ENCODE data around the gene C16orf74. TPM values are rescaled to one million over a fixed set of nuclear protein-coding genes. Genes with fewer than 3 reads are reported as not detected.
A peak's percentile ranks its signal among the peaks of the same experiment; 100 is the strongest.

C16orf74 gene
- total and polyA plus RNA-seq, 2 of the 13 experiments (the other 11 are each of a cell fraction or from before 2014, with no cell fraction given), result 0.13 to 0.29 TPM

- TF ChIP-seq HNF1B (CRISPR knock-in tag; IDR thresholded peaks at IDR 0.05) (no peak; the same call in 1 of the 2 replicates), HNRNPL (IDR thresholded peaks at IDR 0.05; ENCODE audit: low read depth, low read length) (no peak), CBX5 (CRISPR knock-in tag; IDR thresholded peaks at IDR 0.05; ENCODE audit: borderline replicate concordance) (no peak), SOX5 (CRISPR knock-in tag; IDR thresholded peaks at IDR 0.05; ENCODE audit: borderline replicate concordance) (no peak), E2F1 (CRISPR knock-in tag; IDR thresholded peaks at IDR 0.05) (peak; percentile 99), ZNF33A (CRISPR knock-in tag; IDR thresholded peaks at IDR 0.05; ENCODE audit: borderline replicate concordance) (no peak), ZBTB8A (CRISPR knock-in tag; IDR thresholded peaks at IDR 0.05; ENCODE audit: borderline replicate concordance, low read depth) (no peak), ZNF207 (IDR thresholded peaks at IDR 0.05; ENCODE audit: borderline replicate concordance) (no peak), PHF20 (CRISPR knock-in tag; IDR thresholded peaks at IDR 0.05) (peak; percentile 61), RAD51 (IDR thresholded peaks at IDR 0.05; ENCODE audit: borderline replicate concordance) (no peak), TGIF2 (CRISPR knock-in tag; IDR thresholded peaks at IDR 0.05) (peak; percentile 62), ZNF879 (CRISPR knock-in tag; IDR thresholded peaks at IDR 0.05) (no peak), AFF4 (CRISPR knock-in tag; IDR thresholded peaks at IDR 0.05) (no peak), ZNF543 (CRISPR knock-in tag; IDR thresholded peaks at IDR 0.05) (peak; percentile 86), ZNF710 (CRISPR knock-in tag; IDR thresholded peaks at IDR 0.05; ENCODE audit: borderline replicate concordance) (no peak), HOXD1 (CRISPR knock-in tag; IDR thresholded peaks at IDR 0.05) (0 out of 2 replicates have a peak, but pooled peaks have one; percentile 55)
These were observed 62.2 kb downstream of the C16orf74 start, which contains the start of gene GINS2 (continued) for GRCh38 chr16:85688586-85689284.
